HuH-7 (cell line): Measurements from ENCODE around the gene TRIL.
A peak's percentile ranks its signal among the peaks of the same experiment; 100 is the strongest.

Experiments
- DNase-seq: peaks from one replicate; pipeline ENCODE4 v3.0.0; 2011; ENCODE audit warnings: low spot score

The TRIL gene

GRCh38 chr7:28983396-28984190, 25.5 kb upstream of the TRIL start:
- no peak for DNase-seq

GRCh38 chr7:28981161-28981465, 23.0 kb upstream of the TRIL start:
- DNase-seq: no peak

GRCh38 chr7:28980451-28981160, 22.5 kb upstream of the TRIL start:
- no peak for DNase-seq

- DNase-seq: no peak
Measured at GRCh38 chr7:28979776-28980175, 21.6 kb upstream of the TRIL start.

GRCh38 chr7:28977881-28978280, 19.8 kb upstream of the TRIL start:
- DNase-seq: no peak

- no peak for DNase-seq
Measured at GRCh38 chr7:28976022-28976421, 17.9 kb upstream of the TRIL start.

- DNase-seq: no peak
Measured at GRCh38 chr7:28973591-28973990, 15.5 kb upstream of the TRIL start.

- DNase-seq: no peak
Measured at GRCh38 chr7:28964056-28964455, 5.9 kb upstream of the TRIL start.

GRCh38 chr7:28961972-28962371, 3.8 kb upstream of the TRIL start:
- DNase-seq: no peak

- no peak for DNase-seq
Measured at GRCh38 chr7:28960071-28960840, 2.1 kb upstream of the TRIL start.

GRCh38 chr7:28958980-28959347, 834 bp upstream of the TRIL start:
- DNase-seq: no peak

- DNase-seq: no peak
Measured at GRCh38 chr7:28957751-28958234, 337 bp downstream of the TRIL start.

GRCh38 chr7:28957064-28957750, 923 bp downstream of the TRIL start:
- DNase-seq: no peak

GRCh38 chr7:28956608-28957063, 1.5 kb downstream of the TRIL start:
- peak; percentile 98 for DNase-seq

GRCh38 chr7:28955718-28956607, 2.2 kb downstream of the TRIL start:
- peak; percentile 93 for DNase-seq

- no peak for DNase-seq
Measured at GRCh38 chr7:28955356-28955717, 2.8 kb downstream of the TRIL start.

GRCh38 chr7:28954946-28955345, 3.2 kb downstream of the TRIL start:
- no peak for DNase-seq

GRCh38 chr7:28954471-28954870, 3.7 kb downstream of the TRIL start:
- no peak for DNase-seq

GRCh38 chr7:28953633-28954032, 4.5 kb downstream of the TRIL start:
- no peak for DNase-seq

- no peak for DNase-seq
Measured at GRCh38 chr7:28942168-28942567, 16.0 kb downstream of the TRIL start.

GRCh38 chr7:28941633-28942032, 16.5 kb downstream of the TRIL start:
- no peak for DNase-seq
